Retinal pigment epithelial cell (primary cell): ENCODE results near the gene MRRF.

Experiments used
- DNase-seq: peaks from one replicate; pipeline ENCODE4 v3.0.0-alpha.2; 2010; ENCODE audit warnings: low read depth
- H3K4me3 ChIP-seq: 2 replicates; pipeline ENCODE4 v1.5.1; 2011; ENCODE audit warnings: mild to moderate bottlenecking, low read length, control low read depth, moderate library complexity
- CTCF ChIP-seq: conservative IDR thresholded peaks from 2 replicates; pipeline ENCODE4 v1.5.1; 2011; ENCODE audit warnings: low read depth, low read length, control low read depth, inconsistent platforms

MRRF gene

GRCh38 chr9:122218935-122219855, 45.5 kb upstream of the MRRF start:
- H3K4me3 ChIP-seq: no peak overlapping the region
- no peak for TF ChIP-seq CTCF
- DNase-seq: no peak

- no peak for TF ChIP-seq CTCF
- no peak overlapping the region for H3K4me3 ChIP-seq
- no peak for DNase-seq
Observed at GRCh38 chr9:122219856-122220672, 44.6 kb upstream of the MRRF start.

- DNase-seq: no peak
- no peak for TF ChIP-seq CTCF
- no peak overlapping the region for H3K4me3 ChIP-seq
Observed at GRCh38 chr9:122220673-122221182, 44.0 kb upstream of the MRRF start.

GRCh38 chr9:122221183-122221811, 43.4 kb upstream of the MRRF start:
- no peak for TF ChIP-seq CTCF
- no peak for DNase-seq
- no peak overlapping the region for H3K4me3 ChIP-seq

GRCh38 chr9:122222791-122223190, 41.9 kb upstream of the MRRF start:
- no peak overlapping the region for H3K4me3 ChIP-seq
- DNase-seq: no peak
- no peak for TF ChIP-seq CTCF

- TF ChIP-seq CTCF: no peak
- no peak overlapping the region for H3K4me3 ChIP-seq
- DNase-seq: no peak
Observed at GRCh38 chr9:122223435-122223834, 41.2 kb upstream of the MRRF start.
